SK-N-SH (cell line): ENCODE results near the gene CD248. TPM values are rescaled to one million over a fixed set of nuclear protein-coding genes. Genes with fewer than 3 reads are reported as not detected.

ENCODE experiments used
- CTCF ChIA-PET: fragments of 300-600, 350-600 bp; formaldehyde crosslinking; extraction: SDS; loops from one replicate; lab custom pipeline; 2021; lab: Yijun Ruan, JAX
- POLR2A ChIA-PET: fragments of 350-600 bp; sonication (Branson Sonifier 250); formaldehyde crosslinking; extraction: SDS; loops from one replicate; lab custom pipeline; 2020; ENCODE audit warnings: antibody characterized with exemption, inconsistent platforms; lab: Yijun Ruan, JAX
- DNase-seq: peaks from one replicate; pipeline ENCODE4 v3.0.0; 2012
- H2AFZ ChIP-seq: fragments of 200-600 bp; sonication (generic); 2 replicates; pipeline ENCODE4 v1.8.1; 2016; ENCODE audit warnings: antibody characterized with exemption, mild to moderate bottlenecking, low read depth
- H3F3A ChIP-seq: fragments of 200-600 bp; sonication (generic); replicated peaks from 2 replicates; pipeline ENCODE3; 2016; ENCODE audit warnings: antibody characterized with exemption, mild to moderate bottlenecking; ENCODE audit not compliant: insufficient read depth
- H3K27ac ChIP-seq, 2 experiments: fragments of 200-500 bp in 1 of 2; fragments of 200-600 bp in 1 of 2; sonication (Bioruptor generic) in 1 of 2; sonication (generic), shearing (Covaris generic) in 1 of 2; 2 replicates each; pipeline versions ENCODE4 v1.5.1 to v1.6.1; 2014 to 2016; ENCODE audit warnings: low read depth in 2 of 2, inconsistent platforms in 1 of 2, low read length in 1 of 2, mild to moderate bottlenecking in 1 of 2, mixed read lengths in 1 of 2
- H3K27me3 ChIP-seq: fragments of 200-600 bp; sonication (generic), shearing (Covaris generic); 2 replicates; pipeline ENCODE4 v1.6.1; 2016; ENCODE audit warnings: mixed run types; ENCODE audit not compliant: insufficient read depth
- H3K36me3 ChIP-seq, 2 experiments: fragments of 200-500 bp in 1 of 2; fragments of 200-600 bp in 1 of 2; sonication (Bioruptor generic) in 1 of 2; sonication (generic) in 1 of 2; replicated peaks in 1 of 2; 2 replicates each; pipeline versions ENCODE3 to v1.5.1; 2014 to 2016; ENCODE audit warnings: low read length in 1 of 2, mild to moderate bottlenecking in 1 of 2; ENCODE audit not compliant: insufficient read depth in 2 of 2, control insufficient read depth in 1 of 2
- H3K4me1 ChIP-seq, 2 experiments: fragments of 200-500 bp in 1 of 2; fragments of 200-600 bp in 1 of 2; sonication (Bioruptor generic) in 1 of 2; sonication (generic), shearing (Covaris generic) in 1 of 2; 2 replicates each; pipeline versions ENCODE4 v1.5.1 to v1.6.1; 2014 to 2016; ENCODE audit warnings: low read depth in 1 of 2, low read length in 1 of 2, mixed run types in 1 of 2; ENCODE audit not compliant: insufficient read depth in 2 of 2, control insufficient read depth in 1 of 2
- H3K4me2 ChIP-seq: fragments of 200-600 bp; sonication (generic), shearing (Covaris generic); 2 replicates; pipeline ENCODE4 v1.6.1; 2017; ENCODE audit warnings: mixed run types
- H3K4me3 ChIP-seq, 2 experiments: fragments of 200-500 bp in 1 of 2; fragments of 200-600 bp in 1 of 2; sonication (Bioruptor generic) in 1 of 2; sonication (generic), shearing (Covaris generic) in 1 of 2; 2 replicates each; pipeline versions ENCODE4 v1.5.1 to v1.8.1; 2014 to 2016; ENCODE audit warnings: low read depth in 2 of 2, inconsistent platforms in 1 of 2, low read length in 1 of 2, mild to moderate bottlenecking in 1 of 2, mixed read lengths in 1 of 2, moderate library complexity in 1 of 2
- H3K79me2 ChIP-seq: fragments of 200-600 bp; sonication (generic); 2 replicates; pipeline ENCODE4 v1.8.1; 2017; ENCODE audit warnings: mild to moderate bottlenecking; ENCODE audit not compliant: insufficient read depth
- H3K9ac ChIP-seq: fragments of 200-600 bp; sonication (generic); 2 replicates; pipeline ENCODE4 v1.6.1; 2017; ENCODE audit warnings: mixed run types
- H3K9me2 ChIP-seq: fragments of 200-600 bp; sonication (generic); 2 replicates; pipeline ENCODE4 v1.6.1; 2017; ENCODE audit warnings: mixed run types
- H3K9me3 ChIP-seq: fragments of 200-600 bp; sonication (generic); 2 replicates; pipeline ENCODE4 v1.6.1; 2017; ENCODE audit warnings: mixed run types, mild to moderate bottlenecking, moderate library complexity
- H4K20me1 ChIP-seq: fragments of 200-600 bp; sonication (generic); 2 replicates; pipeline ENCODE4 v1.6.1; 2017; ENCODE audit warnings: mild to moderate bottlenecking, mixed run types; ENCODE audit not compliant: insufficient read depth
- CHD2 ChIP-seq: fragments of 150-350 bp; IDR thresholded peaks from 2 replicates; pipeline ENCODE4 v1.6.1; 2018; ENCODE audit warnings: low read length; ENCODE audit not compliant: partially characterized antibody
- EP300 ChIP-seq, 2 experiments: IDR thresholded peaks; 2 replicates each; pipeline versions ENCODE4 v1.4.0 to v1.6.1; 2012; ENCODE audit warnings: borderline replicate concordance in 1 of 2, low read depth in 1 of 2, low read length in 1 of 2
- JUND ChIP-seq: IDR thresholded peaks from 2 replicates; pipeline ENCODE4 v1.4.0; 2012
- MEF2A ChIP-seq: IDR thresholded peaks from 2 replicates; pipeline ENCODE4 v1.4.0; 2012; ENCODE audit warnings: low read depth, borderline replicate concordance
- POLR2AphosphoS5 ChIP-seq: IDR thresholded peaks from 2 replicates; pipeline ENCODE4 v1.6.1; 2012; ENCODE audit warnings: low read depth, low read length
- RAD21 ChIP-seq: IDR thresholded peaks from 2 replicates; pipeline ENCODE4 v1.6.1; 2012; ENCODE audit warnings: mild to moderate bottlenecking, low read length
- RFX5 ChIP-seq: IDR thresholded peaks from 2 replicates; pipeline ENCODE4 v1.6.1; 2012; ENCODE audit warnings: mild to moderate bottlenecking, improper control_type of control experiment, low read length
- TAF1 ChIP-seq: IDR thresholded peaks from 2 replicates; pipeline ENCODE4 v1.6.1; 2012; ENCODE audit warnings: low read depth, mild to moderate bottlenecking, low read length, moderate library complexity, borderline replicate concordance
- TCF12 ChIP-seq: IDR thresholded peaks from 2 replicates; pipeline ENCODE4 v1.4.0; 2012
- TEAD4 ChIP-seq: IDR thresholded peaks from 2 replicates; pipeline ENCODE4 v1.4.0; 2012; ENCODE audit warnings: mild to moderate bottlenecking, borderline replicate concordance; ENCODE audit not compliant: insufficient read depth
- USF1 ChIP-seq: IDR thresholded peaks from 2 replicates; pipeline ENCODE4 v1.4.0; 2012; ENCODE audit warnings: low read depth, borderline replicate concordance
- WGBS: methylation state at CpG from one replicate; pipeline ENCODE4 v1.1.6; 2017; ENCODE audit warnings: low lambda C conversion rate; 5-methylcytosine and 5-hydroxymethylcytosine counted together
- polyA plus RNA-seq, 3 experiments: library from polyadenylated mRNA; depleted of rRNA; stranded (reverse); fragments of >200 nt; gene quantifications; 2 replicates each; pipeline ENCODE4 v1.2.3, GENCODE V29; 2012
- TF ChIP-seq, protein P1 (sequence below): fragments of 200-600 bp; sonication (generic); IDR thresholded peaks from 2 replicates; pipeline ENCODE4 v1.6.1; 2017; ENCODE audit warnings: antibody characterized with exemption, mild to moderate bottlenecking, moderate library complexity
- TF ChIP-seq, protein P2 (sequence below): IDR thresholded peaks from 2 replicates; pipeline ENCODE4 v1.4.0; 2012; ENCODE audit warnings: low read depth, borderline replicate concordance
- TF ChIP-seq, protein P3 (sequence below): IDR thresholded peaks from 2 replicates; pipeline ENCODE4; 2012

Gene CD248
- polyA plus RNA-seq, 1 of the 3 experiments (the other 2 are of a cell fraction), result 7.7 TPM

DNA sequence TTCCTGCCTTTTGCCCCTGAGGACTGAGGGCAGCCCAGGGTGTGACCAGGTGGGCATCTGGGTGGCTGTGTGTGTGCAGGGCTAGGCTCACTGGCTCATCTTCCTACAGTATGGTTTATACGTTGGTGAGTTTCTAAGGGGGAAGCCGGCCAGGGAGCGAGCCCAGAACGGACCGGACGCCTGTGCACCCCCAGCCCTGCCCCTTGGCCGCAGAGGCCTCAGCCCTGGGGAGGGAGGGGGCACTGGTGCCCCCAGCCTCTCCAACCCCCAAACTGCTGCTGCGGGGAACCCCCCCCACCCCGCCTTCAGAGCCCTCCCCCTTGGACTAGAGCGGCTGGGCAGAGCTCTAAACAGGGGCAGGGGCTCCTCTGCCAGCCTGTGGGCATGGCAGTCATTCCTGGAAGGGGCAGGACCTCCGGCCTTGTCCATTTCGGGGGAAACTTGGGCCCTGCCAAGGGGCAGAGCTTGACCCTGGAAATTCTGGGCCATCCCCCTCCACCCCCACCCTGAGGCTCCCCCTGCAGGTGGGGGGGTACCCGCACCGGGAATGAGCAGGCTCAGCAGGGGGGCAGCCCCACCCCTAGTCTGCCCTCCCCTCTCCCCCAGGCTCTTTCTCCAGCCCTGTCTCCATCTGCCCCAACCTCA lies 33.3 kb downstream of the CD248 start:
- no peaks in the 10 kb centered on the region for H3K9me3 ChIP-seq
- TF ChIP-seq, protein P1, sequence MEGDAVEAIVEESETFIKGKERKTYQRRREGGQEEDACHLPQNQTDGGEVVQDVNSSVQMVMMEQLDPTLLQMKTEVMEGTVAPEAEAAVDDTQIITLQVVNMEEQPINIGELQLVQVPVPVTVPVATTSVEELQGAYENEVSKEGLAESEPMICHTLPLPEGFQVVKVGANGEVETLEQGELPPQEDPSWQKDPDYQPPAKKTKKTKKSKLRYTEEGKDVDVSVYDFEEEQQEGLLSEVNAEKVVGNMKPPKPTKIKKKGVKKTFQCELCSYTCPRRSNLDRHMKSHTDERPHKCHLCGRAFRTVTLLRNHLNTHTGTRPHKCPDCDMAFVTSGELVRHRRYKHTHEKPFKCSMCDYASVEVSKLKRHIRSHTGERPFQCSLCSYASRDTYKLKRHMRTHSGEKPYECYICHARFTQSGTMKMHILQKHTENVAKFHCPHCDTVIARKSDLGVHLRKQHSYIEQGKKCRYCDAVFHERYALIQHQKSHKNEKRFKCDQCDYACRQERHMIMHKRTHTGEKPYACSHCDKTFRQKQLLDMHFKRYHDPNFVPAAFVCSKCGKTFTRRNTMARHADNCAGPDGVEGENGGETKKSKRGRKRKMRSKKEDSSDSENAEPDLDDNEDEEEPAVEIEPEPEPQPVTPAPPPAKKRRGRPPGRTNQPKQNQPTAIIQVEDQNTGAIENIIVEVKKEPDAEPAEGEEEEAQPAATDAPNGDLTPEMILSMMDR, result peak; percentile 35
- no peak for TF ChIP-seq USF1
- peak; percentile 58 for DNase-seq
- H3K27ac ChIP-seq, result no peak overlapping the region; a peak in 1 of 4 replicates
- POLR2A ChIA-PET, result interaction anchor here (1.3 kb wide), 1 partner anchor 29 kb away, joined by 3 read pairs; no protein-coding TSS in a partner anchor
- no peak overlapping the region for H3K9ac ChIP-seq
- CTCF ChIA-PET, result interaction anchor here (0.7 to 8.2 kb wide), 16 partner anchors 7 to 157 kb away, joined by 3 to 111 read pairs (median 4); partner anchors contain the start of genes RAB1B, RIN1 and TMEM151A
- H3K36me3 ChIP-seq, result peaks cover 0 to 36% of the 10 kb centered on the region in 2 experiments
- WGBS, result 50% methylated on average over 2 of the region's 14 CpGs
- no peak overlapping the region for H2AFZ ChIP-seq
- peaks cover 0 to 59% of the 10 kb centered on the region in 2 experiments; a peak in 1 of 4 replicates for H3K4me1 ChIP-seq
- H3K4me2 ChIP-seq, result no peak overlapping the region
- peaks cover 35% of the 10 kb centered on the region; the same call in 1 of the 2 replicates for H3K79me2 ChIP-seq
- no peaks in the 10 kb centered on the region for H3K27me3 ChIP-seq
- H3K4me3 ChIP-seq, result no peak overlapping the region
- H3K9me2 ChIP-seq, result no peaks in the 10 kb centered on the region
- peaks cover 16% of the 10 kb centered on the region for H3F3A ChIP-seq
- peaks cover 18% of the 10 kb centered on the region for H4K20me1 ChIP-seq

DNA sequence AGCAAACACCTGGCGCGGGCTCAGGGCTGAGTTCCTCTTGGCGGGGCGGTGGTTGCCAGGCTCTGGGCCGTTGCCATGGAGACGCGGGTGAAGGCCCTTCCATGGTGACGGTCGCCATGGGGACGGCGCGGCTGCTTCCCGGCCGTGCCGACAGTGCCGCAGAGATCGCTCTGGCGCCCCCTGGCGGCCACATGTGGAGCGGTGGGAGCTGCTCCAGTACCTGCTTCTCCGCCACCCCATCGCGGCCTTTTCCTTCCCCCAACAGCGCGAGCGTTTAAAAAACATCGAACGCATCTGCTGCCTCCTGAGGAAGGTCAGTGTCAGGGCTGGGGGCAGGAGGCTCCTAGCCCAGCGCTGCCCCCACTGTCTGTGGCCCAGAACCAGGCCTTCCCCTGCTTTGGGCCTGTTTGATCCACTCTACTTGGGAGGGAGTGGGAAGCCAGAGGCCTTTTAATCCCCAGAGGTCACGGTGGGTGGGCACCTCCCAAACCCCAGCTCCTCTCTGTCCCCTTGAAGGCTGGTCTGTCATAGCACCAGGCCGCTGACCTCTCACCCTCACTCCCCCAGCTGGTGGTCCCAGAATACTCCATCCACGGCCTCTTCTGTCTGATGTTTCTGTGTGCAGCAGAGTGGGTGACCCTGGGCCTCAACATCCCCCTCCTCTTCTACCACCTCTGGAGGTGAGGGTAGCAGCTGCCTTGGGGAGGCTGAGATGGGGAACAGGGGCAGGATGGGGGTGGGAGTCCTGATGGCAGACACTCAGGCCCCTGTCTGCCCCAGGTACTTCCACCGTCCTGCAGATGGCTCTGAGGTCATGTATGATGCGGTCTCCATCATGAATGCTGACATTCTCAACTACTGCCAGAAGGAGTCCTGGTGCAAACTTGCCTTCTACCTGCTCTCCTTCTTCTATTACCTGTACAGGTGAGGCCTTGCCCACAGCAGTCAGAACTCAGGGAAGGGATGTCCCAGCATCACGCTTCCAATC lies 34.1 kb downstream of the CD248 start:
- CTCF ChIA-PET, result interaction anchor here (0.6 to 8.2 kb wide), 27 partner anchors 8 to 262 kb away, joined by 3 to 111 read pairs (median 3); partner anchors contain the start of genes BRMS1, RAB1B, RIN1 and TMEM151A
- POLR2A ChIA-PET, result interaction anchor here (0.7 to 1.3 kb wide), 3 partner anchors 15 to 30 kb away, joined by 3 to 4 read pairs (median 3); no protein-coding TSS in a partner anchor
- peaks cover 18% of the 10 kb centered on the region for H4K20me1 ChIP-seq
- TF ChIP-seq POLR2AphosphoS5, result no peak
- no peak for TF ChIP-seq JUND
- no peak for TF ChIP-seq TEAD4
- TF ChIP-seq, protein P2, sequence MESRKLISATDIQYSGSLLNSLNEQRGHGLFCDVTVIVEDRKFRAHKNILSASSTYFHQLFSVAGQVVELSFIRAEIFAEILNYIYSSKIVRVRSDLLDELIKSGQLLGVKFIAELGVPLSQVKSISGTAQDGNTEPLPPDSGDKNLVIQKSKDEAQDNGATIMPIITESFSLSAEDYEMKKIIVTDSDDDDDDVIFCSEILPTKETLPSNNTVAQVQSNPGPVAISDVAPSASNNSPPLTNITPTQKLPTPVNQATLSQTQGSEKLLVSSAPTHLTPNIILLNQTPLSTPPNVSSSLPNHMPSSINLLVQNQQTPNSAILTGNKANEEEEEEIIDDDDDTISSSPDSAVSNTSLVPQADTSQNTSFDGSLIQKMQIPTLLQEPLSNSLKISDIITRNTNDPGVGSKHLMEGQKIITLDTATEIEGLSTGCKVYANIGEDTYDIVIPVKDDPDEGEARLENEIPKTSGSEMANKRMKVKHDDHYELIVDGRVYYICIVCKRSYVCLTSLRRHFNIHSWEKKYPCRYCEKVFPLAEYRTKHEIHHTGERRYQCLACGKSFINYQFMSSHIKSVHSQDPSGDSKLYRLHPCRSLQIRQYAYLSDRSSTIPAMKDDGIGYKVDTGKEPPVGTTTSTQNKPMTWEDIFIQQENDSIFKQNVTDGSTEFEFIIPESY, result no peak
- TF ChIP-seq, protein P3, sequence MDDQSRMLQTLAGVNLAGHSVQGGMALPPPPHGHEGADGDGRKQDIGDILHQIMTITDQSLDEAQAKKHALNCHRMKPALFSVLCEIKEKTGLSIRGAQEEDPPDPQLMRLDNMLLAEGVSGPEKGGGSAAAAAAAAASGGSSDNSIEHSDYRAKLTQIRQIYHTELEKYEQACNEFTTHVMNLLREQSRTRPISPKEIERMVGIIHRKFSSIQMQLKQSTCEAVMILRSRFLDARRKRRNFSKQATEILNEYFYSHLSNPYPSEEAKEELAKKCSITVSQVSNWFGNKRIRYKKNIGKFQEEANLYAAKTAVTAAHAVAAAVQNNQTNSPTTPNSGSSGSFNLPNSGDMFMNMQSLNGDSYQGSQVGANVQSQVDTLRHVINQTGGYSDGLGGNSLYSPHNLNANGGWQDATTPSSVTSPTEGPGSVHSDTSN, result no peak
- TF ChIP-seq RFX5, result peak; percentile 80
- TF ChIP-seq TAF1, result no peak
- peak; percentile 58 for TF ChIP-seq CHD2
- peak; percentile 66 for TF ChIP-seq RAD21
- no peak for TF ChIP-seq USF1
- no peak for TF ChIP-seq MEF2A
- no peak for TF ChIP-seq EP300 (IDR thresholded peaks at IDR 0.05; ENCODE audit: borderline replicate concordance in 1 of 2, low read depth in 1 of 2, low read length in 1 of 2)
- TF ChIP-seq TCF12, result no peak

More for the DNA sequence above, 34.1 kb downstream of the CD248 start:
- H3F3A ChIP-seq, result peaks cover 16% of the 10 kb centered on the region
- H3K9me2 ChIP-seq, result no peaks in the 10 kb centered on the region
- H3K4me3 ChIP-seq, result peak overlapping the region in 1 of 2 experiments; percentile 48; a peak in 2 of 4 replicates
- H3K27me3 ChIP-seq, result no peaks in the 10 kb centered on the region
- H3K4me2 ChIP-seq, result no peak overlapping the region
- H3K9ac ChIP-seq, result no peak overlapping the region
- peaks cover 26% of the 10 kb centered on the region; the same call in 1 of the 2 replicates for H3K79me2 ChIP-seq
- peaks cover 0 to 36% of the 10 kb centered on the region in 2 experiments for H3K36me3 ChIP-seq
- peaks cover 0 to 55% of the 10 kb centered on the region in 2 experiments; a peak in 1 of 4 replicates for H3K4me1 ChIP-seq
- DNase-seq, result peak; percentile 98
- no peaks in the 10 kb centered on the region for H3K9me3 ChIP-seq
- no peak overlapping the region for H2AFZ ChIP-seq
- H3K27ac ChIP-seq, result peak overlapping the region; percentile 47 to 57; a peak in 3 of 4 replicates
- WGBS, result 31% methylated on average over 13 of the region's 35 CpGs
